Right lobe of liver (tissue), 6 donors: Measurements from ENCODE around the gene SLC11A1. TPM values are rescaled to one million over a fixed set of nuclear protein-coding genes. Genes with fewer than 3 reads are reported as not detected.

Experiments used
- ATAC-seq, 4 donors: fragments of 200-7000 bp; cut with Tn5 transposase; one replicate each; pipeline ENCODE4 v1.9.1; 2020; ENCODE audit warnings: mild to moderate bottlenecking in 4 of 4, moderate library complexity in 4 of 4
- DNase-seq, 3 donors: peaks; one replicate each; pipeline ENCODE4 v3.0.0-alpha.2; 2020
- H3K27ac ChIP-seq, 3 donors: fragments of 200-600 bp; one replicate each; pipeline ENCODE4 v1.8.0; 2022
- H3K27me3 ChIP-seq, 2 donors: fragments of 200-600 bp; one replicate each; pipeline ENCODE4 v1.8.0; 2022
- H3K36me3 ChIP-seq, 4 donors: fragments of 200-600 bp; sonication (generic) in 1 of 4; one replicate each; pipeline versions ENCODE4 v1.5.1 to v1.8.0; 2017 to 2022; ENCODE audit warnings: control low read depth in 1 of 4
- H3K4me1 ChIP-seq, 4 donors: fragments of 200-600 bp; sonication (generic) in 1 of 4; one replicate each; pipeline versions ENCODE4 v1.5.1 to v1.8.0; 2017 to 2022; ENCODE audit warnings: control low read depth in 1 of 4
- H3K4me3 ChIP-seq, 3 donors: fragments of 200-600 bp; one replicate each; pipeline ENCODE4 v1.8.0; 2022
- H3K9me3 ChIP-seq, 4 donors: fragments of 200-600 bp; sonication (generic) in 1 of 4; one replicate each; pipeline versions ENCODE4 v1.5.1 to v1.8.0; 2017 to 2022; ENCODE audit warnings: control low read depth in 1 of 4
- CTCF ChIP-seq, 4 donors: fragments of 200-600 bp in 3 of 4; fragments of 450-650 bp in 1 of 4; IDR thresholded peaks; one replicate each; pipeline versions ENCODE4 v1.5.1 to v1.8.0; 2016 to 2022; ENCODE audit warnings: antibody characterized with exemption in 4 of 4, mild to moderate bottlenecking in 2 of 4
- POLR2A ChIP-seq: fragments of 450-650 bp; IDR thresholded peaks from one replicate; pipeline ENCODE4 v1.6.1; 2017; ENCODE audit warnings: antibody characterized with exemption, mild to moderate bottlenecking
- WGBS: methylation state at CpG from one replicate; pipeline ENCODE4 v1.1.6; 2018; ENCODE audit warnings: low coverage, low lambda C conversion rate; ENCODE audit not compliant: insufficient coverage; ENCODE audit errors: missing lambda C conversion rate; 5-methylcytosine and 5-hydroxymethylcytosine counted together
- intact Hi-C, 2 donors: fragments of 100-400 bp; cut with DNase I; formaldehyde crosslinking; loops; one replicate each; pipeline versions ENCODE4 v1.11.2 to v1.14.1; 2022
- total RNA-seq, 6 experiments: library from RNA; depleted of rRNA in 2 of 6; stranded (reverse); fragments of >200 nt in 2 of 6; fragmentation: NEBNext Ultra II Directional in 3 of 6; extraction: Animal tissue kit (Norgen Biotek cat#: 25700) in 3 of 6; gene quantifications; one replicate each; pipeline versions ENCODE4 v1.1.0 to v1.2.4, GENCODE V29; 2016 to 2023
- donor health status: DM: no; HTN: yes; CAD: no.
- donor health status: DM: no; HTN: no; CAD: no.
- donor health status: DM: no; HTN: no; CAD: no.
- donor health status: DM: no; HTN: yes; CAD: no.
- donor health status: DM: no; HTN: yes; CAD: no.

The SLC11A1 gene
- total RNA-seq, 6 experiments from 2014 or later, result 4.2 to 13.2 (median 11.0) TPM

GRCh38 chr2:218344090-218344754, 37.9 kb upstream of the SLC11A1 start:
- 83% methylated on average over 1 of the region's 12 CpGs for WGBS
- Histone ChIP-seq H3K9me3 (no peaks in the 10 kb centered on the region), H3K27me3 (no peaks in the 10 kb centered on the region), H3K27ac (no peak overlapping the region), H3K4me1 (peaks cover 0 to 10% (median 0%) of the 10 kb centered on the region in 4 donors), H3K36me3 (peaks cover 0 to 42% (median 18%) of the 10 kb centered on the region in 4 donors), H3K4me3 (no peak overlapping the region)
- ATAC-seq, result peak in 2 of 4 donors; percentile 5 to 72
- DNase-seq, result no peak
- TF ChIP-seq CTCF (IDR thresholded peaks at IDR 0.05) (no peak), POLR2A (no peak)
- intact Hi-C loops, result no loop called here

- Histone ChIP-seq H3K27me3 (no peaks in the 10 kb centered on the region), H3K36me3 (peaks cover 0 to 36% (median 18%) of the 10 kb centered on the region in 4 donors), H3K4me1 (peaks cover 0 to 10% (median 0%) of the 10 kb centered on the region in 4 donors), H3K4me3 (no peak overlapping the region), H3K27ac (no peak overlapping the region), H3K9me3 (no peaks in the 10 kb centered on the region)
- DNase-seq, result no peak
- WGBS, result 80% methylated on average over 2 of the region's 22 CpGs
- intact Hi-C loops, result no loop called here
- no peak for TF ChIP-seq CTCF (IDR thresholded peaks at IDR 0.05)
- TF ChIP-seq POLR2A, result no peak
- no peak for ATAC-seq
Observed at GRCh38 chr2:218344755-218345417, 37.2 kb upstream of the SLC11A1 start.

- Histone ChIP-seq H3K27me3 (no peaks in the 10 kb centered on the region), H3K27ac (no peak overlapping the region), H3K36me3 (peaks cover 0 to 30% (median 16%) of the 10 kb centered on the region in 4 donors), H3K4me3 (no peak overlapping the region), H3K9me3 (no peaks in the 10 kb centered on the region), H3K4me1 (peaks cover 0 to 10% (median 0%) of the 10 kb centered on the region in 4 donors)
- WGBS, result 88% methylated on average over 9 of the region's 12 CpGs
- ATAC-seq (peak in 1 of 4 donors; percentile 5), DNase-seq (peak in 1 of 3 donors; percentile 31)
- no peak for TF ChIP-seq POLR2A
- TF ChIP-seq CTCF (IDR thresholded peaks at IDR 0.05), result no peak
- intact Hi-C loops, result loop anchor here in 1 of 2 donors (2.0 kb wide), 1 partner anchor 15 kb away; no protein-coding TSS in a partner anchor
Observed at GRCh38 chr2:218345491-218346236, 36.4 kb upstream of the SLC11A1 start.

GRCh38 chr2:218347172-218347571, 34.9 kb upstream of the SLC11A1 start:
- DNase-seq, result peak in 1 of 3 donors; percentile 5
- Histone ChIP-seq H3K27ac (no peak overlapping the region), H3K36me3 (peaks cover 0 to 25% (median 11%) of the 10 kb centered on the region in 4 donors), H3K4me1 (peaks cover 0 to 10% (median 0%) of the 10 kb centered on the region in 4 donors), H3K9me3 (no peaks in the 10 kb centered on the region), H3K4me3 (no peak overlapping the region), H3K27me3 (no peaks in the 10 kb centered on the region)
- 40% methylated on average over 5 of the region's 5 CpGs for WGBS
- no peak for TF ChIP-seq CTCF (IDR thresholded peaks at IDR 0.05)
- no peak for TF ChIP-seq POLR2A
- ATAC-seq, result peak in 2 of 4 donors; percentile 54 to 61
- intact Hi-C loops, result loop anchor here in 1 of 2 donors (2.0 kb wide), 1 partner anchor 16 kb away; no protein-coding TSS in a partner anchor
